H1 (cell line): ENCODE data around the gene EEIG2. TPM values are rescaled to one million over a fixed set of nuclear protein-coding genes. Genes with fewer than 3 reads are reported as not detected.

Source experiments
- CTCF ChIA-PET: fragments of 300-600 bp; sonication (Branson Sonifier 250); formaldehyde crosslinking; loops from one replicate; lab custom pipeline; 2021; ENCODE audit not compliant: partially characterized antibody; lab: Charles Lee
- POLR2A ChIA-PET: fragments of 300-600 bp; sonication (Branson Sonifier 250); formaldehyde crosslinking; loops from one replicate; lab custom pipeline; 2021; ENCODE audit warnings: inconsistent platforms; ENCODE audit not compliant: partially characterized antibody; lab: Charles Lee
- DNase-seq, 2 experiments: peaks; one replicate each; pipeline versions ENCODE4 v3.0.0 to v3.0.0-alpha.2; 2010 to 2022; ENCODE audit warnings: low spot score in 2 of 2, low read depth in 1 of 2, mixed read lengths in 1 of 2
- FAIRE-seq: peaks from 2 replicates; lab custom pipeline; 2011; peaks lifted over from hg19 to GRCh38; lab: Jason Lieb, UNC
- H2AFZ ChIP-seq: 2 replicates; pipeline ENCODE4 v1.8.1; 2012; ENCODE audit warnings: low read length, inconsistent platforms
- H2AK5ac ChIP-seq: 2 replicates; pipeline ENCODE4 v1.6.1; 2013; ENCODE audit warnings: low read depth, low read length
- H2BK120ac ChIP-seq: replicated peaks from 2 replicates; pipeline ENCODE3; 2013; ENCODE audit warnings: low read depth, low read length, inconsistent platforms
- H2BK12ac ChIP-seq: 2 replicates; pipeline ENCODE4 v1.6.1; 2013; ENCODE audit warnings: low read depth, low read length
- H2BK15ac ChIP-seq: 2 replicates; pipeline ENCODE4 v1.6.1; 2013; ENCODE audit warnings: low read length
- H2BK20ac ChIP-seq: 2 replicates; pipeline ENCODE4 v1.6.1; 2013; ENCODE audit warnings: low read length
- H2BK5ac ChIP-seq: 2 replicates; pipeline ENCODE4 v1.6.1; 2013; ENCODE audit warnings: low read depth, low read length
- H3K14ac ChIP-seq: 2 replicates; pipeline ENCODE4 v1.6.1; 2013; ENCODE audit warnings: inconsistent platforms; ENCODE audit not compliant: insufficient read length
- H3K18ac ChIP-seq: 2 replicates; pipeline ENCODE4 v1.6.1; 2013; ENCODE audit warnings: low read length; ENCODE audit errors: extremely low read depth
- H3K23ac ChIP-seq: 2 replicates; pipeline ENCODE4 v1.6.1; 2013; ENCODE audit warnings: inconsistent platforms; ENCODE audit not compliant: insufficient read length
- H3K23me2 ChIP-seq: 2 replicates; pipeline ENCODE4 v1.6.1; 2013; ENCODE audit warnings: low read depth, low read length
- H3K27ac ChIP-seq: 2 replicates; pipeline ENCODE4 v1.6.1; 2011; ENCODE audit warnings: low read depth, low read length, inconsistent platforms
- H3K27me3 ChIP-seq, 4 experiments: replicated peaks in 1 of 4; 1 replicate in 1 of 4; 2 replicates in 3 of 4; pipeline versions ENCODE4 v1.6.1 to v1.8.1; 2011 to 2013; ENCODE audit warnings: low read length in 3 of 4, mild to moderate bottlenecking in 3 of 4, inconsistent platforms in 2 of 4, mixed read lengths in 2 of 4, moderate library complexity in 1 of 4; ENCODE audit not compliant: control insufficient read depth in 3 of 4, insufficient read depth in 3 of 4; ENCODE audit errors: extremely low read depth in 1 of 4
- H3K36me3 ChIP-seq, 4 experiments: 2 replicates each; pipeline versions ENCODE4 v1.6.1 to v1.8.1; 2011 to 2013; ENCODE audit warnings: mild to moderate bottlenecking in 4 of 4, low read length in 3 of 4, moderate library complexity in 2 of 4, control low read depth in 1 of 4, inconsistent platforms in 1 of 4; ENCODE audit not compliant: insufficient read depth in 4 of 4, control insufficient read depth in 2 of 4
- H3K4ac ChIP-seq: replicated peaks from 2 replicates; pipeline ENCODE3; 2013; ENCODE audit warnings: low read length, low read depth, mixed read lengths, inconsistent platforms; ENCODE audit not compliant: insufficient read length
- H3K4me1 ChIP-seq, 4 experiments: replicated peaks in 1 of 4; 1 replicate in 1 of 4; 2 replicates in 3 of 4; pipeline versions ENCODE4 v1.6.1 to v1.8.1; 2011 to 2013; ENCODE audit warnings: low read length in 3 of 4, inconsistent platforms in 2 of 4, mixed read lengths in 1 of 4; ENCODE audit not compliant: insufficient read depth in 4 of 4, control insufficient read depth in 3 of 4
- H3K4me2 ChIP-seq, 2 experiments: 2 replicates each; pipeline versions ENCODE4 v1.6.1 to v1.8.1; 2011 to 2013; ENCODE audit warnings: low read depth in 2 of 2, low read length in 2 of 2, control low read depth in 1 of 2, inconsistent platforms in 1 of 2, mild to moderate bottlenecking in 1 of 2; ENCODE audit not compliant: insufficient read depth in 1 of 2
- H3K4me3 ChIP-seq, 4 experiments: fragments of 200-600, 300-600 bp in 1 of 4; sonication (generic), shearing (Covaris generic), sonication (Bioruptor Twin) in 1 of 4; 2 replicates each; pipeline versions ENCODE4 v1.5.1 to v1.8.1; 2011 to 2016; ENCODE audit warnings: low read length in 4 of 4, low read depth in 3 of 4, control low read depth in 2 of 4, inconsistent platforms in 2 of 4, mild to moderate bottlenecking in 2 of 4, mixed read lengths in 1 of 4, moderate library complexity in 1 of 4; ENCODE audit not compliant: insufficient read depth in 2 of 4; ENCODE audit errors: extremely low read depth in 1 of 4
- H3K56ac ChIP-seq: replicated peaks from 2 replicates; pipeline ENCODE3; 2013; ENCODE audit warnings: low read depth, mild to moderate bottlenecking, mixed read lengths, low read length, inconsistent platforms; ENCODE audit not compliant: insufficient read length
- H3K79me1 ChIP-seq: 2 replicates; pipeline ENCODE4 v1.6.1; 2013; ENCODE audit warnings: low read depth, low read length, control low read depth
- H3K79me2 ChIP-seq, 2 experiments: 2 replicates each; pipeline versions ENCODE4 v1.6.1 to v1.8.1; 2012 to 2013; ENCODE audit warnings: low read length in 2 of 2, mild to moderate bottlenecking in 2 of 2, inconsistent platforms in 1 of 2; ENCODE audit not compliant: insufficient read depth in 2 of 2, control insufficient read depth in 1 of 2
- H3K9ac ChIP-seq, 4 experiments: replicated peaks in 1 of 4; 1 replicate in 1 of 4; 2 replicates in 3 of 4; pipeline versions ENCODE4 v1.6.1 to v1.8.1; 2011 to 2013; ENCODE audit warnings: low read depth in 3 of 4, low read length in 3 of 4, control low read depth in 2 of 4, mild to moderate bottlenecking in 2 of 4, moderate library complexity in 2 of 4, inconsistent platforms in 1 of 4; ENCODE audit errors: extremely low read depth in 1 of 4
- H3K9me3 ChIP-seq, 2 experiments: 2 replicates each; pipeline versions ENCODE4 v1.6.1 to v1.8.1; 2012 to 2013; ENCODE audit warnings: mild to moderate bottlenecking in 2 of 2, moderate library complexity in 2 of 2, control low read depth in 1 of 2, inconsistent platforms in 1 of 2, low read depth in 1 of 2, low read length in 1 of 2, mixed read lengths in 1 of 2; ENCODE audit not compliant: insufficient read depth in 2 of 2
- H4K20me1 ChIP-seq, 2 experiments: replicated peaks in 1 of 2; 2 replicates each; pipeline versions ENCODE3 to v1.8.1; 2011 to 2013; ENCODE audit warnings: inconsistent platforms in 2 of 2, low read length in 2 of 2, mild to moderate bottlenecking in 1 of 2; ENCODE audit not compliant: insufficient read depth in 2 of 2, control insufficient read depth in 1 of 2
- H4K5ac ChIP-seq: 2 replicates; pipeline ENCODE4 v1.6.1; 2013; ENCODE audit warnings: low read length, low read depth, mixed read lengths, inconsistent platforms; ENCODE audit not compliant: insufficient read length
- H4K8ac ChIP-seq: 2 replicates; pipeline ENCODE4 v1.8.0; 2013; ENCODE audit warnings: mild to moderate bottlenecking, moderate library complexity, low read length, inconsistent platforms; ENCODE audit not compliant: insufficient read depth; ENCODE audit errors: extremely low read depth
- H4K91ac ChIP-seq: replicated peaks from 2 replicates; pipeline ENCODE3; 2013; ENCODE audit warnings: low read length, mixed read lengths, inconsistent platforms; ENCODE audit not compliant: insufficient read length
- CREB1 ChIP-seq: IDR thresholded peaks from 2 replicates; pipeline ENCODE4 v1.6.1; 2012; ENCODE audit warnings: inconsistent platforms
- JUND ChIP-seq: IDR thresholded peaks from 2 replicates; pipeline ENCODE4 v1.6.1; 2011; ENCODE audit warnings: mild to moderate bottlenecking, improper control_type of control experiment, low read length
- WGBS, 2 experiments: shearing (Covaris generic) in 1 of 2; methylation state at CpG; one replicate each; pipeline versions ENCODE4 v1.1.6 to v1.1.7; 2013 to 2015; ENCODE audit warnings: low lambda C conversion rate in 2 of 2, mixed read lengths in 2 of 2, inconsistent platforms in 1 of 2, low coverage in 1 of 2, missing lambda C conversion rate in 1 of 2; ENCODE audit not compliant: insufficient replicate concordance in 2 of 2, insufficient coverage in 1 of 2, insufficient read length in 1 of 2; ENCODE audit errors: extremely low coverage in 1 of 2, missing lambda C conversion rate in 1 of 2; 5-methylcytosine and 5-hydroxymethylcytosine counted together
- polyA plus RNA-seq, 7 experiments: library from polyadenylated mRNA; depleted of rRNA in 3 of 7; stranded (reverse) in 5 of 7; unstranded in 2 of 7; fragments of >200 nt in 5 of 7; fragments of 200-250 nt in 2 of 7; gene quantifications; 1 replicate in 5 of 7; 2 replicates in 1 of 7; 4 replicates in 1 of 7; pipeline versions ENCODE4 v1.2.1 to v1.2.3, GENCODE V29; 2011 to 2013; ENCODE audit warnings: missing spikeins in 2 of 7, mixed read lengths in 2 of 7
- total RNA-seq: library from RNA; stranded (reverse); fragmentation: NEBNext Ultra II Directional; extraction: Animal tissue kit (Norgen Biotek cat#: 25700); gene quantifications from 2 replicates; pipeline ENCODE4 v1.2.1, GENCODE V29; 2021

The EEIG2 gene
- total and polyA plus RNA-seq, 2 of the 8 experiments (the other 6 are each of a cell fraction or from before 2014, with no cell fraction given), result 6.1 to 20.1 TPM

- H3K4me2 ChIP-seq, result no peak overlapping the region
- no peak overlapping the region for H3K9ac ChIP-seq
- no peaks in the 10 kb centered on the region for H3K9me3 ChIP-seq
- no peak overlapping the region for H3K18ac ChIP-seq
- no peak overlapping the region for H4K5ac ChIP-seq
- H3K4me3 ChIP-seq, result no peak overlapping the region
- no peak overlapping the region for H2BK15ac ChIP-seq
- no peaks in the 10 kb centered on the region for H3K79me1 ChIP-seq
- H3K56ac ChIP-seq, result no peak overlapping the region
- H3K4ac ChIP-seq, result no peak overlapping the region
- no peak overlapping the region for H2AK5ac ChIP-seq
- no peaks in the 10 kb centered on the region for H3K27me3 ChIP-seq
- no peaks in the 10 kb centered on the region for H4K20me1 ChIP-seq
- H3K4me1 ChIP-seq, result no peaks in the 10 kb centered on the region
- no peak overlapping the region for H4K91ac ChIP-seq
- peaks cover 0 to 2% (median 0%) of the 10 kb centered on the region in 4 experiments; a peak in 1 of 8 replicates for H3K36me3 ChIP-seq
- no peak overlapping the region for H2AFZ ChIP-seq
- no peak for FAIRE-seq
- H2BK5ac ChIP-seq, result no peak overlapping the region
- 87% methylated on average over 1 of the region's 1 CpG; no CpG with 5 or more reads in 1 of the 2 experiments for WGBS, 2 experiments
- no peak overlapping the region for H2BK20ac ChIP-seq
- ChIA-PET CTCF (interaction anchor here (0.7 kb wide), 1 partner anchor 42 kb away, joined by 3 read pairs; the partner anchor contains the start of gene EEIG2), POLR2A (no interaction called here)
- no peaks in the 10 kb centered on the region; a peak in 1 of 4 replicates for H3K79me2 ChIP-seq
- no peak overlapping the region for H2BK120ac ChIP-seq
- H3K23ac ChIP-seq, result no peak overlapping the region
- no peak overlapping the region for H3K27ac ChIP-seq
- H3K23me2 ChIP-seq, result no peaks in the 10 kb centered on the region
- no peak for DNase-seq
- no peak overlapping the region for H2BK12ac ChIP-seq
- H3K14ac ChIP-seq, result no peak overlapping the region
- H4K8ac ChIP-seq, result no peak overlapping the region
- TF ChIP-seq CREB1 (no peak), JUND (no peak)
These were observed 42.0 kb downstream of the EEIG2 start for GRCh38 chr1:108601708-108602410.
